GM23338 (cell line): ENCODE data around the gene SORCS2.
A peak's percentile ranks its signal among the peaks of the same experiment; 100 is the strongest.

ENCODE experiments used
- EZH2 ChIP-seq: fragments of 200-600 bp; sonication (generic); IDR thresholded peaks from one replicate; pipeline ENCODE4 v1.8.0; 2017; ENCODE audit warnings: antibody characterized with exemption, mild to moderate bottlenecking, low read depth; ENCODE audit not compliant: unreplicated experiment
- EZH2phosphoT487 ChIP-seq: fragments of 200-600 bp; sonication (generic); IDR thresholded peaks from one replicate; pipeline ENCODE4 v1.8.1; 2018; ENCODE audit warnings: antibody characterized with exemption; ENCODE audit not compliant: unreplicated experiment
- JUNB ChIP-seq: IDR thresholded peaks from one replicate; pipeline ENCODE4 v1.6.1; 2016; ENCODE audit warnings: antibody characterized with exemption; ENCODE audit not compliant: unreplicated experiment
- POLR2AphosphoS5 ChIP-seq: IDR thresholded peaks from 2 replicates; pipeline ENCODE4 v1.6.1; 2016; ENCODE audit warnings: antibody characterized with exemption, low read depth
- ZNF114 ChIP-seq: fragments of 250-450 bp; sonication (Bioruptor Pico); IDR thresholded peaks from 2 replicates; pipeline ENCODE4 v1.5.0; 2020; ENCODE audit warnings: mild to moderate bottlenecking, moderate library complexity
- ZNF331 ChIP-seq: fragments of 250-450 bp; sonication (Bioruptor Pico); IDR thresholded peaks from 2 replicates; pipeline ENCODE4 v1.5.0; 2020; ENCODE audit warnings: low read depth, mild to moderate bottlenecking, moderate library complexity
- TF ChIP-seq, protein P1 (sequence below), 2 experiments: fragments of 200-600 bp in 1 of 2; sonication (generic) in 1 of 2; conservative IDR thresholded peaks; 2 replicates each; pipeline versions ENCODE4 v1.5.1 to v1.6.1; 2016 to 2017; ENCODE audit warnings: antibody characterized with exemption in 2 of 2, low read depth in 2 of 2, mild to moderate bottlenecking in 2 of 2, moderate library complexity in 1 of 2

- TF ChIP-seq EZH2 (no peak), ZNF114 (no peak), JUNB (no peak), EZH2phosphoT487 (no peak), ZNF331 (CRISPR knock-in tag) (no peak), POLR2AphosphoS5 (no peak)
- TF ChIP-seq, protein P1, sequence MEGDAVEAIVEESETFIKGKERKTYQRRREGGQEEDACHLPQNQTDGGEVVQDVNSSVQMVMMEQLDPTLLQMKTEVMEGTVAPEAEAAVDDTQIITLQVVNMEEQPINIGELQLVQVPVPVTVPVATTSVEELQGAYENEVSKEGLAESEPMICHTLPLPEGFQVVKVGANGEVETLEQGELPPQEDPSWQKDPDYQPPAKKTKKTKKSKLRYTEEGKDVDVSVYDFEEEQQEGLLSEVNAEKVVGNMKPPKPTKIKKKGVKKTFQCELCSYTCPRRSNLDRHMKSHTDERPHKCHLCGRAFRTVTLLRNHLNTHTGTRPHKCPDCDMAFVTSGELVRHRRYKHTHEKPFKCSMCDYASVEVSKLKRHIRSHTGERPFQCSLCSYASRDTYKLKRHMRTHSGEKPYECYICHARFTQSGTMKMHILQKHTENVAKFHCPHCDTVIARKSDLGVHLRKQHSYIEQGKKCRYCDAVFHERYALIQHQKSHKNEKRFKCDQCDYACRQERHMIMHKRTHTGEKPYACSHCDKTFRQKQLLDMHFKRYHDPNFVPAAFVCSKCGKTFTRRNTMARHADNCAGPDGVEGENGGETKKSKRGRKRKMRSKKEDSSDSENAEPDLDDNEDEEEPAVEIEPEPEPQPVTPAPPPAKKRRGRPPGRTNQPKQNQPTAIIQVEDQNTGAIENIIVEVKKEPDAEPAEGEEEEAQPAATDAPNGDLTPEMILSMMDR (conservative IDR thresholded peaks at IDR 0.05; ENCODE audit: low read depth in 2 of 2): peak in 1 of 2 experiments; percentile 46; a peak in 2 of 4 replicates
Observed at GRCh38 chr4:7653510-7654369, 461.4 kb downstream of the SORCS2 start.
